SK-N-SH treated with all-trans-retinoic acid at 6 μM for 48 hours (cell line): ENCODE measurements around the gene GALNTL6.

ENCODE experiments used
- ATAC-seq: fragments of 200-7000 bp; cut with Tn5 transposase; 3 replicates; pipeline ENCODE4 v1.9.1; 2020; ENCODE audit warnings: mild to moderate bottlenecking, moderate library complexity
- ARNTL ChIP-seq: fragments of 450-650 bp; formaldehyde crosslinking; IDR thresholded peaks from 2 replicates; pipeline ENCODE4 v1.5.0; 2020; ENCODE audit warnings: low read depth, mild to moderate bottlenecking, moderate library complexity, borderline replicate concordance
- CSDC2 ChIP-seq: fragments of 250-450 bp; sonication (Bioruptor Pico); IDR thresholded peaks from 2 replicates; pipeline ENCODE4 v1.5.0; 2020; ENCODE audit warnings: mild to moderate bottlenecking, moderate library complexity
- ESRRG ChIP-seq: fragments of 250-450 bp; sonication (Bioruptor Pico); IDR thresholded peaks from 2 replicates; pipeline ENCODE4 v1.6.1; 2021; ENCODE audit warnings: mild to moderate bottlenecking
- GLIS3 ChIP-seq: fragments of 250-450 bp; sonication (Bioruptor Pico); IDR thresholded peaks from 2 replicates; pipeline ENCODE4 v1.5.0; 2020; ENCODE audit warnings: mild to moderate bottlenecking, moderate library complexity
- ISL1 ChIP-seq: fragments of 250-450 bp; sonication (Bioruptor Pico); IDR thresholded peaks from 2 replicates; pipeline ENCODE4 v2.1.2; 2022; ENCODE audit warnings: mild to moderate bottlenecking, moderate library complexity
- OSR1 ChIP-seq: fragments of 250-450 bp; sonication (Bioruptor Pico); IDR thresholded peaks from 2 replicates; pipeline ENCODE4 v1.8.0; 2022; ENCODE audit warnings: moderate library complexity, mild to moderate bottlenecking, inconsistent platforms
- PPARA ChIP-seq: fragments of 250-450 bp; sonication (Bioruptor Pico); IDR thresholded peaks from 2 replicates; pipeline ENCODE4 v1.5.0; 2020; ENCODE audit warnings: mild to moderate bottlenecking, borderline replicate concordance
- RARB ChIP-seq: fragments of 250-450 bp; sonication (Bioruptor Pico); IDR thresholded peaks from 2 replicates; pipeline ENCODE4 v1.8.0; 2021; ENCODE audit warnings: mild to moderate bottlenecking, moderate library complexity
- SNAI2 ChIP-seq: fragments of 250-450 bp; sonication (Bioruptor Pico); IDR thresholded peaks from 2 replicates; pipeline ENCODE4 v1.5.0; 2020; ENCODE audit warnings: mild to moderate bottlenecking, moderate library complexity
- TCF4 ChIP-seq: fragments of 250-450 bp; sonication (Bioruptor Pico); IDR thresholded peaks from 2 replicates; pipeline ENCODE4 v1.8.0; 2021; ENCODE audit warnings: mild to moderate bottlenecking, moderate library complexity, borderline replicate concordance
- ZC3H10 ChIP-seq: fragments of 250-450 bp; sonication (Bioruptor Pico); IDR thresholded peaks from 2 replicates; pipeline ENCODE4 v1.5.1; 2021; ENCODE audit warnings: mild to moderate bottlenecking, moderate library complexity
- ZFP3 ChIP-seq: fragments of 250-450 bp; sonication (Bioruptor Pico); IDR thresholded peaks from 2 replicates; pipeline ENCODE4 v1.5.0; 2020; ENCODE audit warnings: mild to moderate bottlenecking, moderate library complexity
- ZFP30 ChIP-seq: fragments of 450-650 bp; formaldehyde crosslinking; IDR thresholded peaks from 2 replicates; pipeline ENCODE4 v1.5.0; 2022; ENCODE audit warnings: mild to moderate bottlenecking, moderate library complexity
- ZNF70 ChIP-seq: fragments of 450-650 bp; formaldehyde crosslinking; IDR thresholded peaks from 2 replicates; pipeline ENCODE4 v1.5.0; 2020; ENCODE audit warnings: mild to moderate bottlenecking, moderate library complexity
- ZNF8 ChIP-seq: fragments of 450-650 bp; formaldehyde crosslinking; IDR thresholded peaks from 2 replicates; pipeline ENCODE4 v1.5.0; 2020; ENCODE audit warnings: mild to moderate bottlenecking, moderate library complexity
- TF ChIP-seq, protein P1 (sequence below): fragments of 250-450 bp; sonication (Bioruptor Pico); IDR thresholded peaks from 2 replicates; pipeline ENCODE4 v1.5.1; 2020; ENCODE audit warnings: low read depth, mild to moderate bottlenecking, moderate library complexity
- TF ChIP-seq, protein P2 (sequence below): fragments of 250-450 bp; sonication (Bioruptor Pico); IDR thresholded peaks from 2 replicates; pipeline ENCODE4 v1.8.0; 2021; ENCODE audit warnings: low read depth, mild to moderate bottlenecking, moderate library complexity, borderline replicate concordance
- TF ChIP-seq, protein P3 (sequence below): fragments of 250-450 bp; sonication (Bioruptor Pico); IDR thresholded peaks from 2 replicates; pipeline ENCODE4 v1.5.1; 2021; ENCODE audit warnings: mild to moderate bottlenecking, moderate library complexity

GALNTL6 gene

DNA sequence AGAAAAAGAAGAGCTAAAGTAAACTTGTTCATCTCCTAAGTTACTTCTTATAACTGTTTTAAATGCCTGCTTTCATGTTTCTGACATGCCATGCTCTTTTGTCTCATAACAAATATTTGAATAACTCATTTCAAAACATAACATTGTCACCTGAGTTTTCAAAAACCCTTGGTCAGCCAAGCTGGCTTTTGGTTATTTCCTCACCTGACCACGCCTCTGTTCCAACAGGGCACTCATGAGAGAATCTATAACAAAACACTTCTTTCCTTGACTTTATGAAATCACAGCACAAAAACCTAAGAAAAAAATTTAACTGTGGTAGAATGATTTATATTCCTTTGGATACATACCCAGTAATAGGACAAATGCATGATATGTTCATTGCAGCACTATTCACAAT lies 1182.5 kb downstream of the GALNTL6 start (continued):
- TF ChIP-seq, protein P1, sequence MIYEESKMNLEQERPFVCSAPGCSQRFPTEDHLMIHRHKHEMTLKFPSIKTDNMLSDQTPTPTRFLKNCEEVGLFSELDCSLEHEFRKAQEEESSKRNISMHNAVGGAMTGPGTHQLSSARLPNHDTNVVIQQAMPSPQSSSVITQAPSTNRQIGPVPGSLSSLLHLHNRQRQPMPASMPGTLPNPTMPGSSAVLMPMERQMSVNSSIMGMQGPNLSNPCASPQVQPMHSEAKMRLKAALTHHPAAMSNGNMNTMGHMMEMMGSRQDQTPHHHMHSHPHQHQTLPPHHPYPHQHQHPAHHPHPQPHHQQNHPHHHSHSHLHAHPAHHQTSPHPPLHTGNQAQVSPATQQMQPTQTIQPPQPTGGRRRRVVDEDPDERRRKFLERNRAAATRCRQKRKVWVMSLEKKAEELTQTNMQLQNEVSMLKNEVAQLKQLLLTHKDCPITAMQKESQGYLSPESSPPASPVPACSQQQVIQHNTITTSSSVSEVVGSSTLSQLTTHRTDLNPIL (CRISPR knock-in tag), result no peak
- no peak for TF ChIP-seq ZNF70 (CRISPR knock-in tag)
- TF ChIP-seq TCF4, result no peak
- TF ChIP-seq CSDC2, result no peak

GRCh38 chr4:172996571-172997216 lies 1183.5 kb downstream of the GALNTL6 start:
- ATAC-seq, result peak; percentile 78
- no peak for TF ChIP-seq ISL1 (CRISPR knock-in tag)
- no peak for TF ChIP-seq CSDC2
- TF ChIP-seq, protein P1 (CRISPR knock-in tag), result no peak
- no peak for TF ChIP-seq ZNF8 (CRISPR knock-in tag)
- 0 out of 2 replicates have a peak, but pooled peaks have one; percentile 41 for TF ChIP-seq OSR1 (CRISPR knock-in tag)
- no peak for TF ChIP-seq ARNTL (CRISPR knock-in tag)

GRCh38 chr4:172997217-172997609 lies 1184.0 kb downstream of the GALNTL6 start:
- no peak for ATAC-seq
- no peak for TF ChIP-seq PPARA (CRISPR knock-in tag)
- TF ChIP-seq ISL1 (CRISPR knock-in tag), result no peak
- TF ChIP-seq GLIS3 (CRISPR knock-in tag), result no peak
- no peak for TF ChIP-seq ZC3H10 (CRISPR knock-in tag)
- TF ChIP-seq ZNF70 (CRISPR knock-in tag), result no peak
- TF ChIP-seq ZFP30 (CRISPR knock-in tag), result no peak

DNA sequence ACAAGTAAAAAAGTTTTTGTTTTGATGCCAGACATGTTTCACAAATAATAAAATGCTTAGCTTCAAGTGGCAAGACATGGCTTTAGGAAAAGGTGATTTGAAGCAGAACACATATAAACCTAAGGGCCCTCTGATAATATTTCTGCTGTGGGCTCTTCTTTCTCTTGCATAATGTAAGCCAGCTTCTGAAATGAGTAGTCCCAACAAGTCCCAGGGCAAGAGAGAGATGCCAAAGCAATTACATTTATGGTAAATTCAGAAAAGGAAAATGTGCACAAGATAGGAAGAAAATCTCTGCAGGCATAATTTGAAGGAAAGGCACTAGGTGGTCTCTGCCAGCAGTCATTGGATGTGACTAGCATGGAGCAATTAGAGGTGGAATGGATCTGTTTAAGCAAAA lies 1184.7 kb downstream of the GALNTL6 start:
- TF ChIP-seq ARNTL (CRISPR knock-in tag) (no peak), GLIS3 (CRISPR knock-in tag) (no peak), RARB (CRISPR knock-in tag) (no peak), ZNF8 (CRISPR knock-in tag) (no peak), OSR1 (CRISPR knock-in tag) (no peak), SNAI2 (CRISPR knock-in tag) (no peak), PPARA (CRISPR knock-in tag) (no peak), ZNF70 (CRISPR knock-in tag) (no peak), ZFP3 (CRISPR knock-in tag) (no peak), ZC3H10 (CRISPR knock-in tag) (no peak), ESRRG (CRISPR knock-in tag) (no peak), ISL1 (CRISPR knock-in tag) (no peak)
- TF ChIP-seq, protein P2, sequence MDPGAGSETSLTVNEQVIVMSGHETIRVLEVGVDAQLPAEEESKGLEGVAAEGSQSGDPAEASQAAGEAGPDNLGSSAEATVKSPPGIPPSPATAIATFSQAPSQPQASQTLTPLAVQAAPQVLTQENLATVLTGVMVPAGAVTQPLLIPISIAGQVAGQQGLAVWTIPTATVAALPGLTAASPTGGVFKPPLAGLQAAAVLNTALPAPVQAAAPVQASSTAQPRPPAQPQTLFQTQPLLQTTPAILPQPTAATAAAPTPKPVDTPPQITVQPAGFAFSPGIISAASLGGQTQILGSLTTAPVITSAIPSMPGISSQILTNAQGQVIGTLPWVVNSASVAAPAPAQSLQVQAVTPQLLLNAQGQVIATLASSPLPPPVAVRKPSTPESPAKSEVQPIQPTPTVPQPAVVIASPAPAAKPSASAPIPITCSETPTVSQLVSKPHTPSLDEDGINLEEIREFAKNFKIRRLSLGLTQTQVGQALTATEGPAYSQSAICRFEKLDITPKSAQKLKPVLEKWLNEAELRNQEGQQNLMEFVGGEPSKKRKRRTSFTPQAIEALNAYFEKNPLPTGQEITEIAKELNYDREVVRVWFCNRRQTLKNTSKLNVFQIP (CRISPR knock-in tag), result no peak
- TF ChIP-seq, protein P1 (CRISPR knock-in tag), result no peak
- TF ChIP-seq, protein P3, sequence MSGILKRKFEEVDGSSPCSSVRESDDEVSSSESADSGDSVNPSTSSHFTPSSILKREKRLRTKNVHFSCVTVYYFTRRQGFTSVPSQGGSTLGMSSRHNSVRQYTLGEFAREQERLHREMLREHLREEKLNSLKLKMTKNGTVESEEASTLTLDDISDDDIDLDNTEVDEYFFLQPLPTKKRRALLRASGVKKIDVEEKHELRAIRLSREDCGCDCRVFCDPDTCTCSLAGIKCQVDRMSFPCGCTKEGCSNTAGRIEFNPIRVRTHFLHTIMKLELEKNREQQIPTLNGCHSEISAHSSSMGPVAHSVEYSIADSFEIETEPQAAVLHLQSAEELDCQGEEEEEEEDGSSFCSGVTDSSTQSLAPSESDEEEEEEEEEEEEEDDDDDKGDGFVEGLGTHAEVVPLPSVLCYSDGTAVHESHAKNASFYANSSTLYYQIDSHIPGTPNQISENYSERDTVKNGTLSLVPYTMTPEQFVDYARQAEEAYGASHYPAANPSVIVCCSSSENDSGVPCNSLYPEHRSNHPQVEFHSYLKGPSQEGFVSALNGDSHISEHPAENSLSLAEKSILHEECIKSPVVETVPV (CRISPR knock-in tag), result no peak
- TF ChIP-seq, all 23 proteins: peak for 0
- no peak for ATAC-seq
